Subcutaneous abdominal adipose tissue (tissue), 5 donors: ENCODE results near the gene CANT1.
"Not testable (repeated sequence)": the region's sequence is repeated elsewhere in the genome, so short reads cannot be mapped to it uniquely, and the experiment has no call there.

Experiments
- H3K27ac ChIP-seq: one replicate; pipeline ENCODE4 v1.7.0; 2013; ENCODE audit warnings: low read depth, mild to moderate bottlenecking, inconsistent platforms, low read length, moderate library complexity
- H3K27me3 ChIP-seq, 5 donors: one replicate each; pipeline ENCODE4 v1.7.0; 2013; ENCODE audit warnings: low read length in 5 of 5, inconsistent platforms in 1 of 5; ENCODE audit not compliant: control insufficient read depth in 5 of 5, insufficient read depth in 4 of 5
- H3K36me3 ChIP-seq, 5 donors: one replicate each; pipeline ENCODE4 v1.7.0; 2013; ENCODE audit warnings: low read length in 5 of 5; ENCODE audit not compliant: control insufficient read depth in 5 of 5, insufficient read depth in 5 of 5
- H3K4me1 ChIP-seq, 5 donors: one replicate each; pipeline ENCODE4 v1.7.0; 2013; ENCODE audit warnings: low read length in 5 of 5, mild to moderate bottlenecking in 3 of 5, moderate library complexity in 1 of 5; ENCODE audit not compliant: control insufficient read depth in 5 of 5, insufficient read depth in 5 of 5
- H3K4me3 ChIP-seq, 5 donors: one replicate each; pipeline ENCODE4 v1.7.0; 2013; ENCODE audit warnings: low read length in 5 of 5, low read depth in 1 of 5
- H3K9ac ChIP-seq, 5 donors: one replicate each; pipeline ENCODE4 v1.7.0; 2013; ENCODE audit warnings: low read length in 5 of 5, mild to moderate bottlenecking in 4 of 5, moderate library complexity in 3 of 5
- H3K9me3 ChIP-seq, 5 donors: one replicate each; pipeline ENCODE4 v1.7.0; 2013; ENCODE audit warnings: low read length in 5 of 5; ENCODE audit not compliant: control insufficient read depth in 5 of 5
- donor health status: healthy.
- donor health status: healthy.
- donor health status: healthy.
- donor health status: healthy.
- donor health status: healthy.

CANT1 gene

DNA sequence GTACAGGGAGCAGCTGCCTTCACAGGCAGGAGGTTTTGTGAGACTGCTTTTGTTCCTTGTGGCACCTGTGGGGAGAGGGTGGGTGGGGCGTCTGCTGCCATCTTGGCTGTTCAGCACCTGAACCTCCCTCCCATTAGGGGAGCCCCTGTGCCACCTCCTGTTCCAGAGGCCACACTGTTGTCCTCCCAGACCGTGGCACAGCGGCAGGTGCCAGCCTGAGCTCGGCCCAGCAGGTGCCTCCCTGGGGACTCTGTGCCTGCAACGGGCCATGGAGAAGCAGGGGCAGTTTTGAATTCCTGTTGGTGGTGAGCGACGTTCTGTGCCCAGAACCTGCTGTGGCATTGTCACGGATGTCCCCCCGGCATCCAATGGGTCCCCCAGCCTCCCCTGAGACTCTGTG lies 39.7 kb downstream of the CANT1 start:
- no peak overlapping the region for H3K9ac ChIP-seq
- H3K9me3 ChIP-seq, result no peaks in the 10 kb centered on the region
- peaks cover 0 to 45% (median 26%) of the 10 kb centered on the region in 5 donors for H3K36me3 ChIP-seq
- H3K27me3 ChIP-seq, result no peaks in the 10 kb centered on the region
- H3K4me1 ChIP-seq, result peaks cover 0 to 40% (median 28%) of the 10 kb centered on the region in 5 donors
- no peak overlapping the region for H3K27ac ChIP-seq
- no peak overlapping the region for H3K4me3 ChIP-seq

DNA sequence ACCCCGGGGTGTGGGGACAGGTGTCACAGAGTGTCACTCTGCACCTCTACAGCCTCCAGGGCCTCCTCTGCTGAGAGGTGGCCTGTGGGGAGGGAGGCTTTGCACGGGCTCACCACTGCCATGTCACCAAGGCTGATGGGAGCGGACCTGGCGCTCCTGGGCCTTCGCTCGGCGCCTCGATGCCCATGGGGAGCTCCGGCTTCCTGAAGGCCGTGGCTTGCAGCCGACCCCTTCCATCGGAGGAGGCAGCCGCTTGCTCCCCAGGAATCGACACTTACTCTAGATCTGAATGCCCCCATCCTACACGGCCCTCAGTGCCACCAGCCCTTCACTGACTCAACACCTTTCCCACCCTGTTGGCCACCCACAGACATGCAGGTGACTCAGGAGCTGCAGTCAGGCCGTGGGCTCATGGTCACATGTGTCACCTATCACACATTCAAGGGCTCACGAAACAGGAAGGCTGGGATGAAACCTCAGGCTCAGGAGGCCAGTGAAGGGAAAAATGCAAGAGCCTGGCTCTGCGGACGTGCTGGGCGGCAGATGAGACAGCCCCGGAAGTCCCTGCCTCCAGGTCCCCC lies 41.7 kb downstream of the CANT1 start:
- Histone ChIP-seq H3K9me3 (no peaks in the 10 kb centered on the region), H3K9ac (no peak overlapping the region), H3K4me1 (peaks cover 0 to 20% (median 10%) of the 10 kb centered on the region in 5 donors), H3K27me3 (no peaks in the 10 kb centered on the region), H3K4me3 (no peak overlapping the region), H3K36me3 (peaks cover 0 to 45% (median 26%) of the 10 kb centered on the region in 5 donors), H3K27ac (no peak overlapping the region)

DNA sequence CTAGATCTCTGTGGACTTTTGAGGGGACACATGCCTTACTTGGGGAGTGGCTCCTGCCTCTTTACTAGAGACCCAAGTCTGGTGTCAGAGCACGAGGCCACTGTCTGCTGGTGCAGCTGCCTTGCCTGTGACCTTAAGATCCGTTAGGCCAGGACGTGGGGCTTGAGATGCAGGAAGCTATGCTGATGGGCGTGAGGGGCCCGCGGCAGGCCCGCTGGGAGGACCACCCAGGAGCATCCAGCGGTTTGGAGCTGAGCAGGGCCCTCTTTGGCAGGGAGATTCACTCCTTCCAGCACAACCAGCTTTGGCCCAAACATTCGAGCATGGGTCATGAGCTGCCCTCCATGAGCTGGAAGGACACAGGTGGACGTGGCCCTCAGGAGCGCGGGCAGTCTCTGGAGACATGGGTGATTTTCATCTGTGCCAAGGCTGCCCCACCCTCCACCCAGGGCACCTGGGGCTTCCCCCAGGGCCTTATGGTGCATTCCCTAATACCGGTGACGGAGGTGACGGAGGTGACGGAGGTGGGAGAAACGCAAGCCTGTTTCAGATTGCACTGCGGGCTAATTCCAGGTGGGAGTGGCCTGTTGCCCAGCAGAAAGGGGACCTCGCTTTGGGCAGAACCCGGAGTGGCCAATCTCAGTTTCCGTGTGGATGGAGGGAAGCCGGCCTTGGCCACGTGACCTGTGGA lies 42.5 kb downstream of the CANT1 start:
- Histone ChIP-seq H3K9ac (no peak overlapping the region), H3K4me3 (no peak overlapping the region), H3K27me3 (no peaks in the 10 kb centered on the region), H3K27ac (no peak overlapping the region), H3K4me1 (peaks cover 0 to 22% (median 15%) of the 10 kb centered on the region in 5 donors), H3K9me3 (no peaks in the 10 kb centered on the region), H3K36me3 (peaks cover 0 to 38% (median 18%) of the 10 kb centered on the region in 5 donors)

GRCh38 chr17:78966123-78966813 lies 43.3 kb downstream of the CANT1 start:
- H3K27me3 ChIP-seq, result no peaks in the 10 kb centered on the region
- no peak overlapping the region for H3K9ac ChIP-seq
- H3K4me1 ChIP-seq, result peaks cover 0 to 17% (median 11%) of the 10 kb centered on the region in 5 donors
- no peaks in the 10 kb centered on the region for H3K9me3 ChIP-seq
- H3K4me3 ChIP-seq, result no peak overlapping the region
- peaks cover 0 to 32% (median 16%) of the 10 kb centered on the region in 5 donors for H3K36me3 ChIP-seq
- H3K27ac ChIP-seq, result no peak overlapping the region

- Histone ChIP-seq H3K27me3 (no peaks in the 10 kb centered on the region), H3K4me1 (peaks cover 0 to 16% (median 11%) of the 10 kb centered on the region in 5 donors), H3K4me3 (no peak overlapping the region), H3K27ac (no peak overlapping the region), H3K9me3 (no peaks in the 10 kb centered on the region), H3K36me3 (peaks cover 0 to 32% (median 16%) of the 10 kb centered on the region in 5 donors), H3K9ac (no peak overlapping the region)
These were observed 44.1 kb downstream of the CANT1 start for GRCh38 chr17:78965491-78965924.

GRCh38 chr17:78963378-78963777 lies 46.2 kb downstream of the CANT1 start:
- H3K27ac ChIP-seq, result no peak overlapping the region

GRCh38 chr17:78962984-78963348 lies 46.6 kb downstream of the CANT1 start:
- H3K27ac ChIP-seq, H3K4me3 ChIP-seq, H3K9me3 ChIP-seq, H3K9ac ChIP-seq, H3K27me3 ChIP-seq: not testable (repeated sequence)
- Histone ChIP-seq H3K36me3 (peaks cover 0 to 12% (median 8%) of the 10 kb centered on the region in 5 donors), H3K4me1 (peaks cover 0 to 13% (median 11%) of the 10 kb centered on the region in 5 donors)

More at GRCh38 chr17:78963378-78963777, 46.2 kb downstream of the CANT1 start:
- Histone ChIP-seq H3K36me3 (peaks cover 0 to 14% (median 10%) of the 10 kb centered on the region in 5 donors), H3K9me3 (no peaks in the 10 kb centered on the region), H3K9ac (no peak overlapping the region), H3K27me3 (no peaks in the 10 kb centered on the region), H3K4me1 (peaks cover 0 to 13% (median 11%) of the 10 kb centered on the region in 5 donors), H3K4me3 (no peak overlapping the region)

- no peak overlapping the region for H3K27ac ChIP-seq
- no peaks in the 10 kb centered on the region for H3K27me3 ChIP-seq
- no peak overlapping the region for H3K9ac ChIP-seq
- peaks cover 0 to 13% (median 11%) of the 10 kb centered on the region in 5 donors for H3K4me1 ChIP-seq
- H3K4me3 ChIP-seq, result no peak overlapping the region
- peaks cover 0 to 10% (median 4%) of the 10 kb centered on the region in 5 donors for H3K36me3 ChIP-seq
- no peaks in the 10 kb centered on the region for H3K9me3 ChIP-seq
These were observed 47.1 kb downstream of the CANT1 start for GRCh38 chr17:78962345-78962983.

GRCh38 chr17:78961571-78961970 lies 48.0 kb downstream of the CANT1 start:
- H3K36me3 ChIP-seq, result peaks cover 0 to 3% (median 1%) of the 10 kb centered on the region in 5 donors
- H3K4me1 ChIP-seq, result peaks cover 0 to 13% (median 11%) of the 10 kb centered on the region in 5 donors
- no peak overlapping the region for H3K27ac ChIP-seq
- H3K9me3 ChIP-seq, result no peaks in the 10 kb centered on the region
- H3K4me3 ChIP-seq, result no peak overlapping the region
- H3K27me3 ChIP-seq, result no peaks in the 10 kb centered on the region
- H3K9ac ChIP-seq, result no peak overlapping the region
